Measurements from ENCODE around the gene FAU. TPM values are rescaled to one million over a fixed set of nuclear protein-coding genes. Genes with fewer than 3 reads are reported as not detected.
"Not testable (repeated sequence)": the region's sequence is repeated elsewhere in the genome, so short reads cannot be mapped to it uniquely, and the experiment has no call there.

The FAU gene
- 267 TPM for total RNA-seq (ENCODE audit: insufficient read depth, low replicate concordance)

- peak; percentile 99 for DNase-seq (ENCODE audit: low spot score)
Measured at GRCh38 chr11:65121865-65122696, at the start of gene FAU, which contains the start of gene MRPL49. Gene FAU, minus strand, starts transcription at chr11:65122134. Its CDS starts 321 bp downstream, at chr11:65121813. Gene MRPL49, plus strand, starts transcription at chr11:65122321. Its CDS starts 26 bp downstream, at chr11:65122347.

GRCh38 chr11:65170058-65170534 lies 48.2 kb upstream of the FAU start, which contains the start of gene SPDYC:
Gene SPDYC, plus strand, starts transcription at chr11:65170233. Its CDS starts 1,125 bp downstream, at chr11:65171358.
- DNase-seq (ENCODE audit: low spot score): no peak

- no peak for DNase-seq (ENCODE audit: low spot score)
Measured at GRCh38 chr11:65169164-65169641, 47.3 kb upstream of the FAU start.

GRCh38 chr11:65167656-65168055 lies 45.7 kb upstream of the FAU start:
- no peak for DNase-seq (ENCODE audit: low spot score)

- DNase-seq (ENCODE audit: low spot score): no peak
Measured at GRCh38 chr11:65166893-65167292, 45.0 kb upstream of the FAU start.

GRCh38 chr11:65165410-65166317 lies 43.7 kb upstream of the FAU start:
- no peak for DNase-seq (ENCODE audit: low spot score)

- DNase-seq (ENCODE audit: low spot score): no peak
Measured at GRCh38 chr11:65163684-65164083, 41.8 kb upstream of the FAU start.

GRCh38 chr11:65160643-65161042 lies 38.7 kb upstream of the FAU start:
- DNase-seq (ENCODE audit: low spot score): no peak

GRCh38 chr11:65159012-65159411 lies 37.1 kb upstream of the FAU start:
- DNase-seq (ENCODE audit: low spot score): no peak

GRCh38 chr11:65157336-65157735 lies 35.4 kb upstream of the FAU start:
- DNase-seq (ENCODE audit: low spot score): no peak

GRCh38 chr11:65156926-65157325 lies 35.0 kb upstream of the FAU start:
- DNase-seq (ENCODE audit: low spot score): no peak

GRCh38 chr11:65156256-65156655 lies 34.3 kb upstream of the FAU start:
- DNase-seq (ENCODE audit: low spot score): no peak

GRCh38 chr11:65152122-65152521 lies 30.2 kb upstream of the FAU start:
- no peak for DNase-seq (ENCODE audit: low spot score)

- DNase-seq (ENCODE audit: low spot score): no peak
Measured at GRCh38 chr11:65151331-65151899, 29.5 kb upstream of the FAU start.

GRCh38 chr11:65150509-65151299 lies 28.8 kb upstream of the FAU start:
- DNase-seq (ENCODE audit: low spot score): peak; percentile 61

- not testable (repeated sequence) for DNase-seq (ENCODE audit: low spot score)
Measured at GRCh38 chr11:65150131-65150508, 28.2 kb upstream of the FAU start.

GRCh38 chr11:65148657-65149056 lies 26.7 kb upstream of the FAU start:
- no peak for DNase-seq (ENCODE audit: low spot score)

GRCh38 chr11:65147352-65148075 lies 25.6 kb upstream of the FAU start:
- no peak for DNase-seq (ENCODE audit: low spot score)

- DNase-seq (ENCODE audit: low spot score): no peak
Measured at GRCh38 chr11:65141896-65142494, 20.1 kb upstream of the FAU start.
